SK-N-SH (cell line): Measurements from ENCODE around the gene TXNDC17. TPM values are rescaled to one million over a fixed set of nuclear protein-coding genes. Genes with fewer than 3 reads are reported as not detected.

ENCODE experiments used
- CTCF ChIA-PET: fragments of 300-600, 350-600 bp; formaldehyde crosslinking; extraction: SDS; loops from one replicate; lab custom pipeline; 2021; lab: Yijun Ruan, JAX
- POLR2A ChIA-PET: fragments of 350-600 bp; sonication (Branson Sonifier 250); formaldehyde crosslinking; extraction: SDS; loops from one replicate; lab custom pipeline; 2020; ENCODE audit warnings: antibody characterized with exemption, inconsistent platforms; lab: Yijun Ruan, JAX
- DNase-seq: peaks from one replicate; pipeline ENCODE4 v3.0.0; 2012
- H2AFZ ChIP-seq: fragments of 200-600 bp; sonication (generic); 2 replicates; pipeline ENCODE4 v1.8.1; 2016; ENCODE audit warnings: antibody characterized with exemption, mild to moderate bottlenecking, low read depth
- H3F3A ChIP-seq: fragments of 200-600 bp; sonication (generic); replicated peaks from 2 replicates; pipeline ENCODE3; 2016; ENCODE audit warnings: antibody characterized with exemption, mild to moderate bottlenecking; ENCODE audit not compliant: insufficient read depth
- H3K27ac ChIP-seq, 2 experiments: fragments of 200-500 bp in 1 of 2; fragments of 200-600 bp in 1 of 2; sonication (Bioruptor generic) in 1 of 2; sonication (generic), shearing (Covaris generic) in 1 of 2; 2 replicates each; pipeline versions ENCODE4 v1.5.1 to v1.6.1; 2014 to 2016; ENCODE audit warnings: low read depth in 2 of 2, inconsistent platforms in 1 of 2, low read length in 1 of 2, mild to moderate bottlenecking in 1 of 2, mixed read lengths in 1 of 2
- H3K27me3 ChIP-seq: fragments of 200-600 bp; sonication (generic), shearing (Covaris generic); 2 replicates; pipeline ENCODE4 v1.6.1; 2016; ENCODE audit warnings: mixed run types; ENCODE audit not compliant: insufficient read depth
- H3K36me3 ChIP-seq, 2 experiments: fragments of 200-500 bp in 1 of 2; fragments of 200-600 bp in 1 of 2; sonication (Bioruptor generic) in 1 of 2; sonication (generic) in 1 of 2; replicated peaks in 1 of 2; 2 replicates each; pipeline versions ENCODE3 to v1.5.1; 2014 to 2016; ENCODE audit warnings: low read length in 1 of 2, mild to moderate bottlenecking in 1 of 2; ENCODE audit not compliant: insufficient read depth in 2 of 2, control insufficient read depth in 1 of 2
- H3K4me1 ChIP-seq, 2 experiments: fragments of 200-500 bp in 1 of 2; fragments of 200-600 bp in 1 of 2; sonication (Bioruptor generic) in 1 of 2; sonication (generic), shearing (Covaris generic) in 1 of 2; 2 replicates each; pipeline versions ENCODE4 v1.5.1 to v1.6.1; 2014 to 2016; ENCODE audit warnings: low read depth in 1 of 2, low read length in 1 of 2, mixed run types in 1 of 2; ENCODE audit not compliant: insufficient read depth in 2 of 2, control insufficient read depth in 1 of 2
- H3K4me2 ChIP-seq: fragments of 200-600 bp; sonication (generic), shearing (Covaris generic); 2 replicates; pipeline ENCODE4 v1.6.1; 2017; ENCODE audit warnings: mixed run types
- H3K4me3 ChIP-seq, 2 experiments: fragments of 200-500 bp in 1 of 2; fragments of 200-600 bp in 1 of 2; sonication (Bioruptor generic) in 1 of 2; sonication (generic), shearing (Covaris generic) in 1 of 2; 2 replicates each; pipeline versions ENCODE4 v1.5.1 to v1.8.1; 2014 to 2016; ENCODE audit warnings: low read depth in 2 of 2, inconsistent platforms in 1 of 2, low read length in 1 of 2, mild to moderate bottlenecking in 1 of 2, mixed read lengths in 1 of 2, moderate library complexity in 1 of 2
- H3K79me2 ChIP-seq: fragments of 200-600 bp; sonication (generic); 2 replicates; pipeline ENCODE4 v1.8.1; 2017; ENCODE audit warnings: mild to moderate bottlenecking; ENCODE audit not compliant: insufficient read depth
- H3K9ac ChIP-seq: fragments of 200-600 bp; sonication (generic); 2 replicates; pipeline ENCODE4 v1.6.1; 2017; ENCODE audit warnings: mixed run types
- H3K9me2 ChIP-seq: fragments of 200-600 bp; sonication (generic); 2 replicates; pipeline ENCODE4 v1.6.1; 2017; ENCODE audit warnings: mixed run types
- H3K9me3 ChIP-seq: fragments of 200-600 bp; sonication (generic); 2 replicates; pipeline ENCODE4 v1.6.1; 2017; ENCODE audit warnings: mixed run types, mild to moderate bottlenecking, moderate library complexity
- H4K20me1 ChIP-seq: fragments of 200-600 bp; sonication (generic); 2 replicates; pipeline ENCODE4 v1.6.1; 2017; ENCODE audit warnings: mild to moderate bottlenecking, mixed run types; ENCODE audit not compliant: insufficient read depth
- ELF1 ChIP-seq: IDR thresholded peaks from 2 replicates; pipeline ENCODE4 v1.4.0; 2012
- EP300 ChIP-seq, 2 experiments: IDR thresholded peaks; 2 replicates each; pipeline versions ENCODE4 v1.4.0 to v1.6.1; 2012; ENCODE audit warnings: borderline replicate concordance in 1 of 2, low read depth in 1 of 2, low read length in 1 of 2
- EZH2phosphoT487 ChIP-seq: fragments of 200-600 bp; sonication (generic); IDR thresholded peaks from 2 replicates; pipeline ENCODE4 v1.6.1; 2017; ENCODE audit warnings: low read depth, mixed run types, mild to moderate bottlenecking, antibody characterized with exemption, moderate library complexity, borderline replicate concordance
- FOSL2 ChIP-seq: IDR thresholded peaks from 2 replicates; pipeline ENCODE4 v1.4.0; 2012; ENCODE audit warnings: low read depth, mild to moderate bottlenecking, moderate library complexity, borderline replicate concordance
- FOXJ3 ChIP-seq: sonication (generic); formaldehyde crosslinking; IDR thresholded peaks from 2 replicates; pipeline ENCODE4 v1.5.1; 2020; ENCODE audit warnings: mild to moderate bottlenecking, missing genetic modification reagents
- FOXM1 ChIP-seq: IDR thresholded peaks from 2 replicates; pipeline ENCODE4 v1.4.0; 2012; ENCODE audit warnings: low read depth, mild to moderate bottlenecking
- GATA2 ChIP-seq: sonication (generic); formaldehyde crosslinking; IDR thresholded peaks from 2 replicates; pipeline ENCODE4 v1.5.0; 2020; ENCODE audit warnings: mild to moderate bottlenecking, missing genetic modification reagents
- JUND ChIP-seq: IDR thresholded peaks from 2 replicates; pipeline ENCODE4 v1.4.0; 2012
- MEF2A ChIP-seq: IDR thresholded peaks from 2 replicates; pipeline ENCODE4 v1.4.0; 2012; ENCODE audit warnings: low read depth, borderline replicate concordance
- MXI1 ChIP-seq: IDR thresholded peaks from 2 replicates; pipeline ENCODE4 v1.6.1; 2012; ENCODE audit warnings: mild to moderate bottlenecking, low read depth, low read length, improper control_type of control experiment
- NRF1 ChIP-seq: IDR thresholded peaks from 2 replicates; pipeline ENCODE4 v1.6.1; 2012; ENCODE audit warnings: low read depth, mild to moderate bottlenecking, low read length
- PBX3 ChIP-seq: IDR thresholded peaks from 2 replicates; pipeline ENCODE4; 2012
- POLR2AphosphoS5 ChIP-seq: IDR thresholded peaks from 2 replicates; pipeline ENCODE4 v1.6.1; 2012; ENCODE audit warnings: low read depth, low read length
- RCOR1 ChIP-seq: fragments of 150-350 bp; IDR thresholded peaks from 2 replicates; pipeline ENCODE4 v1.6.1; 2017; ENCODE audit warnings: antibody characterized with exemption, low read length
- RXRA ChIP-seq: IDR thresholded peaks from 2 replicates; pipeline ENCODE4 v1.4.0; 2012; ENCODE audit warnings: low read depth, mild to moderate bottlenecking, borderline replicate concordance
- TAF1 ChIP-seq: IDR thresholded peaks from 2 replicates; pipeline ENCODE4 v1.6.1; 2012; ENCODE audit warnings: low read depth, mild to moderate bottlenecking, low read length, moderate library complexity, borderline replicate concordance
- TEAD4 ChIP-seq: IDR thresholded peaks from 2 replicates; pipeline ENCODE4 v1.4.0; 2012; ENCODE audit warnings: mild to moderate bottlenecking, borderline replicate concordance; ENCODE audit not compliant: insufficient read depth
- USF1 ChIP-seq: IDR thresholded peaks from 2 replicates; pipeline ENCODE4 v1.4.0; 2012; ENCODE audit warnings: low read depth, borderline replicate concordance
- USF2 ChIP-seq: fragments of 150-350 bp; IDR thresholded peaks from 2 replicates; pipeline ENCODE4 v1.6.1; 2017; ENCODE audit warnings: antibody characterized with exemption, low read length, low read depth, borderline replicate concordance
- WGBS: methylation state at CpG from one replicate; pipeline ENCODE4 v1.1.6; 2017; ENCODE audit warnings: low lambda C conversion rate; 5-methylcytosine and 5-hydroxymethylcytosine counted together
- polyA plus RNA-seq, 3 experiments: library from polyadenylated mRNA; depleted of rRNA; stranded (reverse); fragments of >200 nt; gene quantifications; 2 replicates each; pipeline ENCODE4 v1.2.3, GENCODE V29; 2012
- TF ChIP-seq, protein P1 (sequence below): IDR thresholded peaks from 2 replicates; pipeline ENCODE4 v1.4.0; 2012; ENCODE audit warnings: low read depth, borderline replicate concordance

The TXNDC17 gene
- polyA plus RNA-seq, 1 of the 3 experiments (the other 2 are of a cell fraction): 644 TPM

- TF ChIP-seq RCOR1 (no peak), MXI1 (no peak)
These were observed 29.6 kb upstream of the TXNDC17 start (continued) for GRCh38 chr17:6611231-6611630.

DNA sequence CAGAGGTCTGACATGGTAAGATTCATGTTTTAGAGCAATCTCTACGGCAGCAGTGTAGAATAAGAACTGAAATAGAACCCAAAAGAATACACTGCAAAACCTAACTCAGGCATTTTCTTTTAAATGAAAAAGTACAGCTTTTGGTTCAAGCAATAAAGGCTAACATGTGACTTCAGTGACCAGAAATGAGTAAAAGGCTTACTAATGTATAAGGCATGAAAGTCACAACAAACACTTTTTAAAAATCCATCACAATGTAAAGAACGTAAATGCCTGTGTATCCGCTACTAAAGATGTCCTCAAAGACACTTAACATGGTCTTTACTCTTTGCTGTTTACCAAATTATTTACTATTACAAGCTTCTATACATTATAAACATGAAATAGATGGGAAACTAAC lies 16.9 kb upstream of the TXNDC17 start:
- Histone ChIP-seq H3K27me3 (no peaks in the 10 kb centered on the region), H3K4me2 (no peak overlapping the region), H3K9me2 (no peaks in the 10 kb centered on the region), H3K4me1 (no peaks in the 10 kb centered on the region; a peak in 1 of 4 replicates), H3K4me3 (no peak overlapping the region), H3K36me3 (peaks cover 80 to 82% of the 10 kb centered on the region in 2 experiments), H4K20me1 (peaks cover 7% of the 10 kb centered on the region; the same call in 1 of the 2 replicates), H3K79me2 (peaks cover 23% of the 10 kb centered on the region; the same call in 1 of the 2 replicates), H3K27ac (no peak overlapping the region), H3K9ac (no peak overlapping the region), H3K9me3 (no peaks in the 10 kb centered on the region), H3F3A (peaks cover 6% of the 10 kb centered on the region), H2AFZ (no peak overlapping the region)
- POLR2A ChIA-PET: no interaction called here
- WGBS: 95% methylated on average over 3 of the region's 3 CpGs
- CTCF ChIA-PET: no interaction called here
- no peak for DNase-seq
- no peak for TF ChIP-seq MEF2A
- no peak for TF ChIP-seq EZH2phosphoT487
- TF ChIP-seq PBX3: no peak
- no peak for TF ChIP-seq FOSL2
- TF ChIP-seq RXRA: no peak
- TF ChIP-seq POLR2AphosphoS5: no peak
- TF ChIP-seq FOXM1: no peak
- TF ChIP-seq JUND: no peak
- no peak for TF ChIP-seq USF2
- TF ChIP-seq USF1: no peak
- TF ChIP-seq NRF1: no peak
- no peak for TF ChIP-seq RCOR1
- TF ChIP-seq ELF1: no peak
- TF ChIP-seq EP300 (IDR thresholded peaks at IDR 0.05; ENCODE audit: borderline replicate concordance in 1 of 2, low read depth in 1 of 2, low read length in 1 of 2): no peak
- no peak for TF ChIP-seq MXI1
- TF ChIP-seq, protein P1, sequence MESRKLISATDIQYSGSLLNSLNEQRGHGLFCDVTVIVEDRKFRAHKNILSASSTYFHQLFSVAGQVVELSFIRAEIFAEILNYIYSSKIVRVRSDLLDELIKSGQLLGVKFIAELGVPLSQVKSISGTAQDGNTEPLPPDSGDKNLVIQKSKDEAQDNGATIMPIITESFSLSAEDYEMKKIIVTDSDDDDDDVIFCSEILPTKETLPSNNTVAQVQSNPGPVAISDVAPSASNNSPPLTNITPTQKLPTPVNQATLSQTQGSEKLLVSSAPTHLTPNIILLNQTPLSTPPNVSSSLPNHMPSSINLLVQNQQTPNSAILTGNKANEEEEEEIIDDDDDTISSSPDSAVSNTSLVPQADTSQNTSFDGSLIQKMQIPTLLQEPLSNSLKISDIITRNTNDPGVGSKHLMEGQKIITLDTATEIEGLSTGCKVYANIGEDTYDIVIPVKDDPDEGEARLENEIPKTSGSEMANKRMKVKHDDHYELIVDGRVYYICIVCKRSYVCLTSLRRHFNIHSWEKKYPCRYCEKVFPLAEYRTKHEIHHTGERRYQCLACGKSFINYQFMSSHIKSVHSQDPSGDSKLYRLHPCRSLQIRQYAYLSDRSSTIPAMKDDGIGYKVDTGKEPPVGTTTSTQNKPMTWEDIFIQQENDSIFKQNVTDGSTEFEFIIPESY: no peak
- TF ChIP-seq TEAD4: no peak
- TF ChIP-seq TAF1: no peak
- TF ChIP-seq GATA2 (CRISPR knock-in tag): no peak
- TF ChIP-seq FOXJ3 (CRISPR knock-in tag): no peak
